Stimulated activated CD8-positive, alpha-beta memory T cell treated with anti-CD3 and anti-CD28 coated beads, Interleukin-2, amount 100 ng/mL, for 1 hour (primary cell): ENCODE results near the gene CDCA8.
"Not testable (repeated sequence)": the region's sequence is repeated elsewhere in the genome, so short reads cannot be mapped to it uniquely, and the experiment has no call there.

Experiments used
- DNase-seq, 2 donors: peaks; one replicate each; pipeline ENCODE4 v3.0.0-alpha.2; 2020; ENCODE audit warnings: low read depth in 2 of 2

Gene CDCA8

GRCh38 chr1:37734629-37735591 is 42.6 kb downstream of the CDCA8 start:
- DNase-seq: no peak

- not testable (repeated sequence) for DNase-seq
Measured at GRCh38 chr1:37737975-37738374, 45.7 kb downstream of the CDCA8 start.

- DNase-seq: not testable (repeated sequence)
Measured at GRCh38 chr1:37738619-37739018, 46.3 kb downstream of the CDCA8 start.

DNA sequence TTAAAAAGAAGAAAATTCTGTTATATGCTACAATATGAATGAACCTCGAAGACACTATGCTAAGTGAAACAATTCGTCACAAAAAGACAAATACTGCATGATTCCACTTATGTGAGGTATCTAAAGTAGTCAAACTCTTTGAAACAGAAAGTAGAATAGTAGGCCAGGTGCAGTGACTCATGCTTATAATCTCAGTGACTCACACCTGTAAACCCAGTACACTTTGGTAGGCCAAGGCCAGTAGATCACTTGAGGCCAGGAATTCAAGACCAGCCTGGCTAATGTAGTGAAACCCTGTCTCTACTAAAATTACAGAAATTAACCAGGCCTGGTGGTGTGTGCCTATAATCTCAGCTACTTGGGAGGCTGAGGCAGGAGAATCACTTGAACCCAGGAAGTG is 46.9 kb downstream of the CDCA8 start:
- no peak for DNase-seq

DNA sequence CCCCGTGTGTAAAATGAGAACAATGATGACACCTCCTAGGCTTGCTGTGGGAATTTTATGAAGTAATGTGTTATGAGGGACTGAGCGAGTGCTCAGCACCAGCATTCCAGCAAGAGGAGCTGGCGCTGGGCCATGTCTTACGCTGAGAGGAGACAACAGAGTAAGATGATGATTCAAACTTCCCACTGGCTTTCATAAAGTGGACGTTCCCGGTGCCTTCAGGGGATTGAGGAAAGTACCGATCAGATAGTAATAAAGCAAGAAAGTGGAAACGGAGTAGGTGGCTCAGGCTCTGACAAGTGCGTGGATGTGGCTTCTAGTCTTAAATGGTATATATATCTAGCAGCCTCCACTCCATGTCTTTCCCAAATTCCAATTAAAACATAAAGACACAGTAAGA is 48.8 kb downstream of the CDCA8 start:
- no peak for DNase-seq

- no peak for DNase-seq
Measured at GRCh38 chr1:37741662-37742061, 49.3 kb downstream of the CDCA8 start.

GRCh38 chr1:37746806-37747205 is 54.5 kb downstream of the CDCA8 start:
- DNase-seq: no peak

GRCh38 chr1:37748565-37748964 is 56.2 kb downstream of the CDCA8 start:
- DNase-seq: no peak

- DNase-seq: no peak
Measured at GRCh38 chr1:37752213-37752582, 59.9 kb downstream of the CDCA8 start.

DNA sequence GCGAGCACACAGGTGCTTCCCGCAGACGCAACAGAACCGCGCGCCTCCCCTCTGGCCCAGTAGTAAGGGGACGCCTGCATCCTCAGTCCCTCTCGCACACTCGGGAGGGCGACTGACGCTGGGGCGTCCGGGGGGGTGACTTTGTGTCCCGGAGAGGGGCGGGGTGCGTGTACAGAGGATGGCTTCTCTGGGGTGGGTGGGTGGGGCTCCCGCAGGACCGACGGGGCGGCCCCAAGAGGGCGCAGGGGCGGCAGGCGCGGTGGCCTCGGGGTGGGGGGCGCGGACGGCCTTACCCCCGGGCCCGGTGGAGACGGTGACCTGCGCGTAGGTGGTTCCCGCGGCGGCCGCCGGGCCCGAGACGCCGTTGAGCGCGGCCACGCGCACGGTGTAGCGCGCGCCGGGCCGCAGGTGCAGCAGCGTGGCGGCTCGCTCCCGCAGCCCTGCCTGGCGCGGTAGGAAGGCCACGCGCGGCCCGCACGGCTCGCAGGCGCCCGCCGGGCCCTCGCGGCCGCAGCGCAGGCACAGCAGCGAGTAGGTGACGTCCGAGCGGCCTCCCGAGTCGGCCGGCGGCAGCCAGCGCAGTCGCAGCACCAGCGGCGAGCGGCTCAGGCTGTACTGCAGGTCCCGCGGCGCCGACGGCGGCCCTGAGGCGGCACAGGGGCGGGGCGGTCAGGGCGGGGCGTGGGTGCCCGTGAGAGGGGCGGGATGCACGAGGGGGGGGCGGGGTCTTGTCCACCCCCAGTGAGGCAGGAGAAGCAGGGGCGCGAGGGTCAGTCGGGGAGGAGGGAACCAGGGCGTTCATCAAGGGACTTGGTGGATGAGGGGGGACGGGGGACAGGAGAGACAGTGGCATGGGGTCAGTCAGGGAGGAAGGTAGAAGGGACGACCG is 60.5 kb downstream of the CDCA8 start:
- no peak for DNase-seq

GRCh38 chr1:37753473-37754321 is 61.4 kb downstream of the CDCA8 start:
- DNase-seq: no peak

DNA sequence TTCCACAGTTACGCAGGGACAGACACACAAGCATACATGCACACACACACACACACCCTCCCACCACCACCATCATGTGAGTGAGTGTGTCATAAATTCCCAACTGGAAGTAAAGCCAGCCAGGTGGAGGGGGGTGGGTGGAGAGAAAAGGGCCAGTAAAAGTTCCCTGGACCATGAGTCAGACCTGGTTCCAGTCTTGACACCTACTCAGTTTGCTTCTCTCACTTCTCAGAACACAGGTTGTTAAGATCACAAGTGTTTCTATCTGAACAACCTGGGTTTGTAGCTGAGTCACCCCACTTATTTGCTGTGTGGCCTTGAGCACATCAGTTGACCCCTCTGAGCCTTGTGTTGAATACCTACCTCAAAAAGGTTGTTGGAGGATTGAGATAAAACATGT is 63.0 kb downstream of the CDCA8 start:
- DNase-seq: no peak

DNA sequence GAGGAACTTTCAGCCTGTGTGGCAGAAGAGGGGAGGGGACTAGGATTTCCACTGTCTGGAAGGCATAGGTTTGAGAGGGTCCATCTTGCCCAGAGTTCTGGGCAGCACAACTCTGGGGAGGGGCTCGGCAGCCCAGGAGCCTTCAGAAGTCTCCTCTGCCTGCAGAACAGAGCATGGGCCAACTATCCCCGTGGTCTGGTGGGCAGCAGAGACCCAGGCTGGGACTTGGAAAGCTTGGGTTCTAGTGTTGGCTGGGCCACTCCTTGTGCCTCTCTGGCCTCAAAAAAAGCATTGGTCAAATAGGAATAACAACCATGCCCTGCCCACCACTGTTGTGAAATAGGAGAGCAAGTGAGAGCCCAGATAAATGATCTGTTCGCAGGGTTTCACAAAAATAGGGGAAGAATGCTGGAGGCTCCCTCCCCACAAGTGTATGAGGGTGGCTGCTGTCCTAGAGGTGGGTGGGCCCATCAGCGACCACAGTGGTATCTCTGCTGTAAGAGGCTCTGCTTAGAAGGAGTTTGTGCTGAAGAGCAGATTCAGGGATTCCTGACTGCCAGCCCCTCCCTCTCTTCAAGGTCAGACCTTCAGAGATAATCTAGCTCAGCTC is 63.7 kb downstream of the CDCA8 start:
- no peak for DNase-seq
